Left ventricle myocardium inferior (tissue), 1 donor: ENCODE results near the gene VAV2. TPM values are rescaled to one million over a fixed set of nuclear protein-coding genes. Genes with fewer than 3 reads are reported as not detected.

Experiments used
- DNase-seq: peaks from one replicate; pipeline ENCODE4 v3.0.0-alpha.2; 2020
- H3K27ac ChIP-seq: fragments of 200-600 bp; replicated peaks from 2 replicates; pipeline ENCODE4 v1.8.0; 2021
- H3K27me3 ChIP-seq: fragments of 200-600 bp; 2 replicates; pipeline ENCODE4 v1.8.0; 2021; ENCODE audit warnings: low read depth
- H3K36me3 ChIP-seq: fragments of 200-600 bp; 2 replicates; pipeline ENCODE4 v1.8.0; 2021
- H3K4me1 ChIP-seq: fragments of 200-600 bp; 2 replicates; pipeline ENCODE4 v1.8.0; 2021
- H3K4me3 ChIP-seq: fragments of 200-600 bp; 2 replicates; pipeline ENCODE4 v1.8.0; 2021; ENCODE audit warnings: mild to moderate bottlenecking, moderate library complexity
- H3K9me3 ChIP-seq: fragments of 200-600 bp; replicated peaks from 2 replicates; pipeline ENCODE4 v1.8.0; 2021
- intact Hi-C: fragments of 100-400 bp; cut with micrococcal nuclease; formaldehyde crosslinking; loops from one replicate; pipeline ENCODE4 v1.11.0; 2022
- total RNA-seq: library from RNA; stranded (reverse); fragmentation: NEBNext Ultra II Directional; extraction: Animal tissue kit (Norgen Biotek cat#: 25700); gene quantifications from one replicate; pipeline ENCODE4 v1.2.1, GENCODE V29; 2021
- TF ChIP-seq, protein P1 (sequence below): fragments of 200-600 bp; IDR thresholded peaks from 2 replicates; pipeline ENCODE4 v1.8.0; 2021; ENCODE audit warnings: antibody characterized with exemption, mild to moderate bottlenecking, borderline replicate concordance
- donor health status: DM: no; HTN: yes; CAD: no; lungs with severe emphysema.

The VAV2 gene
- total RNA-seq, 1 donor from 2014 or later, result 4.1 TPM

- Histone ChIP-seq H3K4me3 (no peak overlapping the region), H3K4me1 (peaks cover 47% of the 10 kb centered on the region), H3K27ac (no peak overlapping the region), H3K27me3 (no peaks in the 10 kb centered on the region), H3K9me3 (no peaks in the 10 kb centered on the region), H3K36me3 (no peaks in the 10 kb centered on the region)
- intact Hi-C loops, result no loop called here
- no peak for DNase-seq
- TF ChIP-seq, protein P1, sequence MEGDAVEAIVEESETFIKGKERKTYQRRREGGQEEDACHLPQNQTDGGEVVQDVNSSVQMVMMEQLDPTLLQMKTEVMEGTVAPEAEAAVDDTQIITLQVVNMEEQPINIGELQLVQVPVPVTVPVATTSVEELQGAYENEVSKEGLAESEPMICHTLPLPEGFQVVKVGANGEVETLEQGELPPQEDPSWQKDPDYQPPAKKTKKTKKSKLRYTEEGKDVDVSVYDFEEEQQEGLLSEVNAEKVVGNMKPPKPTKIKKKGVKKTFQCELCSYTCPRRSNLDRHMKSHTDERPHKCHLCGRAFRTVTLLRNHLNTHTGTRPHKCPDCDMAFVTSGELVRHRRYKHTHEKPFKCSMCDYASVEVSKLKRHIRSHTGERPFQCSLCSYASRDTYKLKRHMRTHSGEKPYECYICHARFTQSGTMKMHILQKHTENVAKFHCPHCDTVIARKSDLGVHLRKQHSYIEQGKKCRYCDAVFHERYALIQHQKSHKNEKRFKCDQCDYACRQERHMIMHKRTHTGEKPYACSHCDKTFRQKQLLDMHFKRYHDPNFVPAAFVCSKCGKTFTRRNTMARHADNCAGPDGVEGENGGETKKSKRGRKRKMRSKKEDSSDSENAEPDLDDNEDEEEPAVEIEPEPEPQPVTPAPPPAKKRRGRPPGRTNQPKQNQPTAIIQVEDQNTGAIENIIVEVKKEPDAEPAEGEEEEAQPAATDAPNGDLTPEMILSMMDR, result no peak
These were observed 150.8 kb downstream of the VAV2 start for GRCh38 chr9:133841167-133841812.

- peaks cover 42% of the 10 kb centered on the region for H3K4me1 ChIP-seq
- peak overlapping the region; percentile 27 for H3K4me3 ChIP-seq
- DNase-seq, result peak; percentile 51
- TF ChIP-seq, protein P1, result no peak
- no peaks in the 10 kb centered on the region for H3K9me3 ChIP-seq
- intact Hi-C loops, result no loop called here
- H3K27me3 ChIP-seq, result no peaks in the 10 kb centered on the region
- no peaks in the 10 kb centered on the region for H3K36me3 ChIP-seq
- H3K27ac ChIP-seq, result peak overlapping the region; percentile 54
These were observed 152.2 kb downstream of the VAV2 start for GRCh38 chr9:133839822-133840329.

- H3K4me1 ChIP-seq, result peaks cover 42% of the 10 kb centered on the region
- DNase-seq, result no peak
- H3K4me3 ChIP-seq, result no peak overlapping the region
- H3K27ac ChIP-seq, result no peak overlapping the region
- intact Hi-C loops, result no loop called here
- no peaks in the 10 kb centered on the region for H3K27me3 ChIP-seq
- H3K9me3 ChIP-seq, result no peaks in the 10 kb centered on the region
- H3K36me3 ChIP-seq, result no peaks in the 10 kb centered on the region
- TF ChIP-seq, protein P1, result no peak
These were observed 153.1 kb downstream of the VAV2 start for GRCh38 chr9:133838859-133839507.

DNA sequence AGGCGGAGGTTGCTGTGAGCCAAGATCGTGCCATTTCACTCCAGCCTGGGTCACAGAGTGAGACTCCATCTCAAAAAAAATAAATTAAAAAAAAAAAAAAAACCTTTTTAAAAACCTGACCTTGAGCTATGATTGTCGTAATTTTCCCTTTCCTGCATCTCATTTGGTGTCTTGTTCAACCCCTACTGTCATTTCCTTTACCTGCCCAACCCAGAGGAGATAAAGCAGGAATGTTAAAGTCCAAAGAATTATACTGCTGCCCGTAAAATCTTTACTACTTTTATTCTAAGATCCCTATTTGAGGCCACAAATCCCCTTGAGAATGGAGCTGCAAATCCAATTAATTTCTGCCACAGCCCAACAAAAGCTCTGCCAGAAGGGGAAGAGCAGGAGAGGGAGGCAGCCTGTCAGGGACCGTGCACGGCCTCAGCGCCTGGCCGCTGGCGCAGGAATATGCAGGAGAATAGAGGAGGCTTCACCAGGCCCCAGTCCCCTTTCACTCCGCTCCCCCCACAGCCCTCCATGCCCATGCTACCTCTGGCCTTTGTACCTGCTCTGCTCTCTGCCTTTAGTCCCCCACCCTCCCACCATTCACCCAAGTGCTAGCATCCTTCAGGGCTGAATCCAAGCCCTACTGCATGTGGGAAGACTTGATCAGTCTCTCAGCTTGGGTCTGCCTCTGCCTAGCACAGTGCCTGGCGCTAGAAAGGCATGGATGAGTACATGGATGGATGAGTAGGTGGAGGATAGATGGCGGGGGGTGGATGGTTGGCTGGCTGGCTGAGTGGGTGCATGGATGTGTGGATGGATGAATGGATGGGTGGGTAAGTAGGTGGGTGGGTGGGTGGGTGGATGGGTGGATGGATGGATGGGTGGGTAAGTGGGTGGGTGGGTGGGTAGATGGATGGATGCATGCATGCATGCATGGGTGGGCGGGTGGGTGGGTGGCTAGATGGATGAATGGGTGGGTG lies 154.2 kb downstream of the VAV2 start:
- Histone ChIP-seq H3K27me3 (no peaks in the 10 kb centered on the region), H3K36me3 (no peaks in the 10 kb centered on the region), H3K4me1 (peaks cover 42% of the 10 kb centered on the region), H3K4me3 (no peak overlapping the region), H3K27ac (no peak overlapping the region), H3K9me3 (no peaks in the 10 kb centered on the region)
- DNase-seq, result no peak
- intact Hi-C loops, result no loop called here
- TF ChIP-seq, protein P1, result no peak

DNA sequence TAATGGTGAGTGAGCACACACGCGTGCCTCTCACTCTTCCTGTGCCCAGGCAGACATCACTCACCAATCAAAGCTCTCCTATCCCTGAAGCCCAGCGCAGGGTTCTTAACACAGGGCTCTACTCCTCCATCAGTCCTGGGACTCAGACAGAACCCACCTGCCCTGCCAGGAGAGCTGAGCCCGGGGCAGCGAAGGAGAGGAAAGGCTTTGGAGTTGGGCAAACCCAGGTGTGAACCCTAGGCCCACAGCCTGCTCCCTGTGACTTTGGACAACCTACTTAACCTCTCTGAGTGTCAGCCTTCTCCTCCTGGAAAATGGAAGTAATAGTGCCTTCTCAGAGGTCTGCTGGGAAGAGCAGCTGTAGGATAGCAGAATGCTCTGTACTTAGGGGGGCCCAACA lies 155.3 kb downstream of the VAV2 start:
- Histone ChIP-seq H3K27me3 (no peaks in the 10 kb centered on the region), H3K4me3 (no peak overlapping the region), H3K4me1 (peaks cover 34% of the 10 kb centered on the region), H3K27ac (no peak overlapping the region), H3K9me3 (no peaks in the 10 kb centered on the region), H3K36me3 (no peaks in the 10 kb centered on the region)
- TF ChIP-seq, protein P1, result no peak
- no peak for DNase-seq
- intact Hi-C loops, result no loop called here
